Ishikawa (cell line): ENCODE results near the gene ZNF582.

ENCODE experiments used
- CREB1 ChIP-seq: IDR thresholded peaks from 2 replicates; pipeline ENCODE4 v1.6.1; 2012; ENCODE audit warnings: low read depth
- EGR1 ChIP-seq: IDR thresholded peaks from 2 replicates; pipeline ENCODE4 v1.6.1; 2012
- EP300 ChIP-seq: IDR thresholded peaks from 2 replicates; pipeline ENCODE4 v1.6.1; 2012; ENCODE audit warnings: borderline replicate concordance
- FOXM1 ChIP-seq: IDR thresholded peaks from 2 replicates; pipeline ENCODE4 v1.6.1; 2012; ENCODE audit warnings: low read depth, borderline replicate concordance
- MAX ChIP-seq: IDR thresholded peaks from 2 replicates; pipeline ENCODE4 v1.6.1; 2012
- REST ChIP-seq: IDR thresholded peaks from 2 replicates; pipeline ENCODE4 v1.6.1; 2012; ENCODE audit warnings: low read depth, mild to moderate bottlenecking
- TAF1 ChIP-seq: IDR thresholded peaks from 2 replicates; pipeline ENCODE4 v1.6.1; 2012; ENCODE audit warnings: low read depth, mild to moderate bottlenecking
- TEAD4 ChIP-seq: IDR thresholded peaks from 2 replicates; pipeline ENCODE4 v1.6.1; 2012
- YY1 ChIP-seq: IDR thresholded peaks from 2 replicates; pipeline ENCODE4 v1.6.1; 2012; ENCODE audit warnings: low read depth

GRCh38 chr19:56360841-56361240 is 32.5 kb downstream of the ZNF582 start:
- no peak for TF ChIP-seq YY1
- no peak for TF ChIP-seq EP300
- no peak for TF ChIP-seq EGR1
- no peak for TF ChIP-seq MAX
- no peak for TF ChIP-seq REST
- no peak for TF ChIP-seq CREB1
- TF ChIP-seq TAF1 = no peak
- TF ChIP-seq FOXM1 = no peak
- TF ChIP-seq TEAD4 = no peak
